ENCODE measurements around the gene PDYN. TPM values are rescaled to one million over a fixed set of nuclear protein-coding genes. Genes with fewer than 3 reads are reported as not detected.
A peak's percentile ranks its signal among the peaks of the same experiment; 100 is the strongest.
"Not testable (repeated sequence)": the region's sequence is repeated elsewhere in the genome, so short reads cannot be mapped to it uniquely, and the experiment has no call there.

The PDYN gene
- total RNA-seq: not detected
- long read RNA-seq: 0 reads

DNA sequence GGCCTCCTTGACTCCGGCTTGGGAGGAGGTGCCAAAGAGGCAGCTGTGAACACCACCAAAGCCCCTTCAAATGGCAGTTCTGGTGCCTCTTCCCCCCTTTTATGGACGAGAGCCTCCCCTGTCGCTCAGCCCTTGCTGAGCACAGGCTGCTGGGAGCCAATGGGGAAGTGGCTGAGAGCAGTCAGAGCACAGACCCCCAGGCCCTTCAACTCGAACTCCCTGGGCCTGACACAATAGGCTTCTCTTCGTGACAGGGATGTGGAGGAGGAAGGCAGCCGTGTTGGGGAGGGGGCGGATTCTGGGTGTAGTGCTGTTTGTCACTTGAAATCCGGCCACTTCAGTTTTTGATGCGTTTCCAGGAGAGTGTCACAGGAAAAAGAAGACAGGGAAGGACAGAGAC is at the start of gene PDYN:
TSS of gene PDYN (minus strand) at position 73 of the 400 bp plus-strand sequence. CDS start 10,974 bp downstream, outside the sequence.
- ATAC-seq (no peak), DNase-seq (no peak)
- intact Hi-C loops (cut with micrococcal nuclease): no loop called here

DNA sequence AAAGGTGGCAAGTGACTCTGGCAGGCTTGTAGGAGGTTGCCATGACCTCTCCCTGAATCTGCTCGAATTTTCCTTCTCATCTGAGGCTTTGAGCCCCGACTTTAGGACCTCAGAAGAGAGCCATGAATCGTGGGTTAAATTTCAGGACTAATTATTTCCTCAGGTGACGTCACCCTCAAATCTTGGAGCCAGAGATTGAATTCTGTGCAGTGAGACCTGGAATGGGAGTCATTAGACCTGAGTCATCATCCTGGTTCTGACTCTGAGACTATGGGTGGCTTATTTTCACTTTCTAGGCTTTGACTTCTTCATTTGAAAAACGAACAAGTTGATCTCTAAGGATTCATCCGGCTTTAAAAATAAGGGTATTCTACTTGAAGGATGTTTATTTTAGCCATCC is 48.5 kb upstream of the PDYN start:
- intact Hi-C loops (cut with micrococcal nuclease): no loop called here
- no peak for DNase-seq
- no peak for ATAC-seq

DNA sequence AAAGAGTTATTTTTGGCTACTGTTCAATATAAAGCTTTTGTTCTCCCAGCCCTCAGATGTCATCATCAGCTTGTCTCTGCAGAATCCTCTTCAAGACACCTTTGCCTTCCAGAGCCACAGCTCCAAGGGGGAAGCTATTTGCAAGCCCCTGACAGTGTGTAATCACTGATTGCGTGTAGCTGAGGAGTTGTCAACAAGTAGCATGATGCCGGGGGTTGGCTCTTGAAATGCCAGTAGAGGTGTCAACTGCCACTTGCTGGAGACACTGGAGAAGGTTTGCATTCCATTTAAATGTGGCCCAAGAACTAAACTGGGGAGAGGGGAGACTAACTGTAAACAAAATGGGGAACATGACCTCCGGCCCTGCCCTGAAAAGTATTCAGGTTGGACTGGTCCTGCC is 44.3 kb upstream of the PDYN start:
- DNase-seq: no peak
- intact Hi-C loops (cut with micrococcal nuclease): no loop called here
- no peak for ATAC-seq

DNA sequence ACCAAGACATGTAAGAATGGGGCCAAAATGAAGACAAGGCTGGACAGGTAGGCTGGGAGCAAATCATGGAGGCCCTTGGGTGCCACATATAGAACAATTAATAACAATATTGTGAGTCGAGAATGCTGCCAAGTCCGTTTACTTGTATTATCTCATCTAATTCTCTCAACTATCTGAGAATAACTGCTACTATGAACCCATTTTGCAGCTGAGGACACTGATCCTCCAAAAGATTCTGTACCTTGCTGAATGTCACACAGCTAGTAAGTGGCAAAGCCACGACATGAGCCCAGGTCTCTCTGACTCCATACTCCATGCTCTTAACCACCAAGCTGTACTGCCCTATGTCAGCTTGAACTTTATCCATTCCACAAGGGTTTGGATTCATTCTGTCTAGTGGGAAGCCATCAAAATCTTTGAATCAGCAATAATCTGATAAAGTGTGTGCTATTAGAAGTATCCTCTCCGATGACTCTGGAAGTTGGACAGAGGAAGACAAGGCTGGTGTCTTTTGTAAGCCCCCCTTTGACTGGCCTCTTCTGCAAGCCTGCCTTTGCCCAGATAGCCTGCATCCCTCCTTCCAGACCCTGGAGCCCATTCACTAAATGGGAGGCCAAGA is 43.5 kb upstream of the PDYN start:
- no peak for DNase-seq
- ATAC-seq: no peak
- intact Hi-C loops (cut with micrococcal nuclease): no loop called here

DNA sequence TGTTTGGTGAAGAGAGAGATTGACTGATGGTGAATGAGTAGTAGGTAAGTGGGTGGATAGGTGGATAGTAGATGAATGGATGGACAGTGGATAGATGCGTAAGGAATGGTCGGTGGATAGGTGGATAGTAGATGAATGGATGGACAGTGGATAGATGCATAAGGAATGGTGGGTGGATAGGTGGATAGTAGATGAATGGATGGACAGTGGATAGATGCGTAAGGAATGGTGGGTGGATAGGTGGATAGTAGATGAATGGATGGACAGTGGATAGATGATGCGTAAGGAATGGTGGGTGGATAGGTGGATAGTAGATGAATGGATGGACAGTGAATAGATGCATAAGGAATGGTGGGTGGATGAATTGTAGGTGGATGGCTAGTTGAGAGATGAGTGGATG is 42.5 kb upstream of the PDYN start:
- intact Hi-C loops (cut with micrococcal nuclease); ATAC-seq; DNase-seq: not testable (repeated sequence)

DNA sequence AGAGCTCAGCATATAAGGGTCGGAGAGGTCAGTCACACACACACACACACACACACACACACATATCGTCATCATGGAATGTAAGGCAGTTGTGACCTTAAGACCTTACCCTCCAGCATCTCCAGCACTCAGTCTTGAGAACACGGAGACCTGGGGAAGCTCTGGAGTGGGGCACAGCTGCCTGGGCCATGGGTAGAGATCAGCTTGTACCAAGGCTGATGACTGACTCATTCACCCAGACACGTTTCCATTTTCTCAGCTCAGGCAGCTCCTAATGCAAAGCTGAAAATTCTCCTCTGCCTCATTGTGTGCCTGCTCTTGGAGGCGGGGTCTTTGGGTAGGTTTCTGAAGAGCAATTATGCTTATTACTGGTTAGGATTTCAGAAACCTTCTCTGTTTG is 38.3 kb upstream of the PDYN start:
- intact Hi-C loops (cut with micrococcal nuclease): no loop called here
- DNase-seq (no peak), ATAC-seq (no peak)

DNA sequence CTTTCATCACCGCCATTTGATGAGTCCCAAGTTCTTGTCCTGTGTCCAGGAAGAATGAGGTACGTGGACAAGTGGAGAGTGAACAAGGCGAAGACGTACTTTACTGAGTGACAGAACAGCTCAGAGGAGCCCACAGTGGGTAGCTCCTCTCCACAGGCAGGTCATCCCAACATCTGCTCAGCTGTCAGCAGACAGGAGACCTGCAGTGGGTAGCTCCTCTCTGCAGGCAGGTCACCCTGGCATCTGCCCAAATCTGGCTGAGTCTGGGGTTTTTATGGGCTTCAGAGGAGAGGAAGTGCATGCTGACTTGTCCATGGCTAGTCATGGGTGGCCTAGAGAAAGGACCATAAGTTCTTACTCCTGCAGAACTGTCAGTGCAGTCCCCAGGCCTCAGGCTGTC is 32.7 kb upstream of the PDYN start:
- ATAC-seq (no peak), DNase-seq (no peak)
- intact Hi-C loops (cut with micrococcal nuclease): no loop called here

DNA sequence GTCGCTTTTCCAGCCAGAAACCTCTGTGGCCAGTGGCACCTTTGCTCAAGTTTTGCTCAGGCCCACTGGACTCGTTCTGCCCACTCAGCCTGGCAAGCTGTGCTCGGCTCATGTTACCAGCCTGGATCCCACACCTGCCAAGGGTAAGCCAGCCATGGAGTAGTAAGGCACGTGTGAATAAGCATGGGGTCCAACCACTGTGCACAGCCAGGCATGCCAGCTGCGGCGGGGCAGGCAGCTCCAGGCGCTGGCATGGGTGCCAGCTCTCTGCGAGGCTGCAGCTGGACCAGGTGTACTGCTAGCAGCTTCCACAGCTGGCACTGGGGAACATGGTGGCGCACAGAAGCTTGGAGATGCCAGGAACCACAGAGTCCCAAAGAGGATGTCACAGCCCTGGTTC is 32.1 kb upstream of the PDYN start:
- ATAC-seq: no peak
- intact Hi-C loops (cut with micrococcal nuclease): no loop called here
- no peak for DNase-seq

DNA sequence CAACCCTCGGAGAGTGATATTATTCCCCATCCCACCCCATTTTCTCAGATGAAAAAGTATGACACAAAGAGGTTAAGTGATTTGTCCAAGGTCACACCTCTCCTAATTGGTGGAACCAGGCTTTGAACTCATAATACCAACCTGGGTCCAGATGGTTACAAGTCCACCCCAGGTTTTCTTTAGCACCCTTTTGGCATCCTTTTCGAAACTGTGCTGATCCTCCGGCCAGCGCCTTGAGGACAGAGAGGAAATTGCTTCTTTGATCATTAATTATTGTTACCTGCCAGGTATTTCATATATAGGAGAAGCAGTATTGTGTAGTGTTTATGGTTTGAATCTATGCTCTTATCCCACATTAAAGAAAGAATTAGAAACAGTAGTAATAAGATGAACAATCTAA is 29.3 kb upstream of the PDYN start:
- DNase-seq: no peak
- ATAC-seq: no peak
- intact Hi-C loops (cut with micrococcal nuclease): no loop called here

DNA sequence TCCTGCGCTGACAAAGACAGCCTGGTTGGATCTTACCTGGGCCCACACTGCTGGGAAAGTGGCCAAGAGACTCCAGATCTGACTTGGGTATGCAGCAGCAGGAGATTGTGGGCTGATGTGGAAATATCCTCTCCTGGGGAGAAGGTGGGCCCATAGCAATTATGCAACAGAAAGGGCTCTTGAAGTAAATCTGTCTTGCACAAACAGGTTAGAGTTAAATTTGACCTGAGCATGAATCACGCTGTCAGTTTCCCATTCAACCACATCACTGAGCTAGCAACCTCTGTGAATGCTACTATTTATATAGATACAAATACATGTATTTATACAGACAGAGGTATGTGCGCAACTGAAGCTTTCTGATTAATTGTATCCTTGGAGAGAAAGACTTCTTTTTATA is 28.3 kb upstream of the PDYN start:
- intact Hi-C loops (cut with micrococcal nuclease): no loop called here
- ATAC-seq: no peak
- no peak for DNase-seq

GRCh38 chr20:2010533-2010932 is 16.7 kb upstream of the PDYN start:
- ATAC-seq: no peak
- intact Hi-C loops (cut with micrococcal nuclease): no loop called here
- DNase-seq: no peak

DNA sequence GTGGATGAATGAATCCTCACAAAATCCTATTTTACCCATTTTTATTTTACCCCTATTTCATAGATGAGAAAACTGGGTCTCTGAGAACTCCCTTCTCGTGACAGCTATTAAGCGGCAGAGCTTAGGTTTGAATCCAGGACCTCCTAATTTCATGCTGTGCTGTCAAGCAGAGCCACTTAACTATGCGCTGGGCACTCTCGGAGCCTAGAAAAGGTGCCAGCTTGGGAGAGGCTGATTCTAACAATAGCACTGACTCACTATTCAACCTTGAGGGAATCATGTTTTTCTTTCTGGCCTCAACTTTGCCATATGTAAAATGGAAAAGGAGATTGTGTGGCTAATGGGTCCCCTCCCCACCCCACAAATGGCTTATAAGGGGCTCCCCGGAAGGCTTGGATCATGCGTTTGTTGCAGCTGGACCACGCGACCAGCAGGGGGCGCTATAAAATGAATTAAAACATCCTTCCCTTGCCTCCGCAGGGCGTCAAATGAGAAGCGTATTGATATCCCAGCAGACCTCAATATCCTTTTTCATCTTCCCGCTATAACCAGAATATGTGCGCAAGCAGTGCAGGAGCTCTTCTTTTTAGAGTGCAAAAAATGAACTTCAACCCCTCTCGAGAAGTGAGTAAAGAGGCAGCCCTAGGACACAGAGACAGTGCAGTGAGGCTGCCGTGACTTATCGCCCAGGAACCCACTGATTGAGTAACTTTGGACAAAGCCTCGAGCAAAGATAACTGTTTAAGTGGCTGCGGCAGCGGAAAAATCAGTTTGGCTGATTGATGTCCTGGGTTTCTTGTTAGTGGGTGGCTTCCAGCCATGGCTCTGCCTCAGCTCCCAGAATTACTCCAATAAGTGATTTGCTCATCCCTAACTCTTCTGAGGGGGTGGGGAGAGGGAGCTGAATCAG is 12.8 kb upstream of the PDYN start:
- ATAC-seq (no peak), DNase-seq (no peak)
- intact Hi-C loops (cut with micrococcal nuclease): no loop called here

DNA sequence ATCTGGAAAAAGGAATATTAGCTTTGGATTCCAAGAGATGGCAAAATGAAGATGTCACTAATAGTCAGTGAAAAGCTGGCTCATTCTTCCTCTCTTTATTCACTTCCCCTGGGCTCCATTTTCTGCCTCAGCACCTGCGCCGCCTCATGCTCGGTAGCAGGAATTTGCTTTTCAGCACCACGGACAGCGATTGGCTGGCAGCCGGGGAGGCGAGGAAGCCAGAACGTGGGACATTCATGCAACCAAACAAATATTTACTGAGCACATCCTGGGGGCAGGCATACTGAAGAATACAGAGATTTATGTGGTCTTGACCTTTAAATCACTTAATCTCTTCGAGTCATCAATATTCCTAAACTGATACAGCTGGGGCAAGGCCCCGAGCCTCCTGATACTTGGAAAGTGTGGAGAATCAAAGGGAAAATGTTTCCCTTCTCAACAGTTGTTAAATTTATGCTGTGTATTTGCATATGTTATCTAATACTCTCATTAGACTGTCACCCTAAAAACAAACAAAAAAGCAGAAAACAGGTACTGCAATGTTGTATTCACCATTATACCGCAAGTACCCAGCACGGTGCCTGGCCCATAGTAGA is 12.1 kb upstream of the PDYN start:
- intact Hi-C loops (cut with micrococcal nuclease): no loop called here
- DNase-seq (peak; percentile 74), ATAC-seq (no peak)

GRCh38 chr20:2005359-2005758 is 11.5 kb upstream of the PDYN start:
- ATAC-seq (no peak), DNase-seq (no peak)
- intact Hi-C loops (cut with micrococcal nuclease): no loop called here

DNA sequence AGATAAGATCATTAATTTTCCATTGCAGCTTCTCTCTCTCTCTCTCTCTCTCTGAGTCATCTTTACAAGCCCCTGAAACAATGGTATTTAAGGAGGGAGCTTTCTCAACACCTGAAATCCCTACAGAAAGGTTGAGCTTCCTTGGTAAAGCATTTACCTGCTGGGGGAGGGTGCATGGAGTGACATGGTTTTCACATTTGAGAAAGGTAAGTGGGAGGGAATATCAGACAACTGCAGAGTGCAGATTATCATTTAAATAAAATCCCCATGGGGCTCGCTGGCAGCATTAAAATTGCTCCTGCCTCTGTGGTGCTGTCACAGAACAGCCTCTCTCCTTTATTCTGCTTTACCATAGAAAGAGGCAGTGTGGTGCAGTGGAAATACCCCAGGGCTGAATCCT is 10.3 kb upstream of the PDYN start:
- ATAC-seq (no peak), DNase-seq (no peak)
- intact Hi-C loops (cut with micrococcal nuclease): no loop called here

DNA sequence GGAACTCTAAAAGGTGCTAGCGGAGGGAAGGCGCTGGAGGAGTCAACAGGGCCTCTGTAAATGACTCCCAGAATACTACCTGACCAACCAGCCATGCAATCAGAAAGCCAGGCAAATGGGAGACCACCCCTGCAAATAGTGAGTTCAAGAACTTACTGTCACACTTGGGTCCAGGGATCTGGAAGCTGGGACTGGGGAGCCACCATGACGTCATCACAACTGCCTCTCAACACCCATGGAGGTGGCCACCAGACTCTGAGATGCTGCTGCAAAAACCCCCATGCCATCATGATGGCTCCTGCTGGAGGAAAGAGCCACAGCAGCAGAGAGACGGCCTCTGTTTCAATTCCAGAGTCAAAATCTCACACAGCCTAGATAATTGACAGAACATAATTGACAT is 8.5 kb upstream of the PDYN start:
- intact Hi-C loops (cut with micrococcal nuclease): no loop called here
- ATAC-seq: no peak
- DNase-seq: no peak

DNA sequence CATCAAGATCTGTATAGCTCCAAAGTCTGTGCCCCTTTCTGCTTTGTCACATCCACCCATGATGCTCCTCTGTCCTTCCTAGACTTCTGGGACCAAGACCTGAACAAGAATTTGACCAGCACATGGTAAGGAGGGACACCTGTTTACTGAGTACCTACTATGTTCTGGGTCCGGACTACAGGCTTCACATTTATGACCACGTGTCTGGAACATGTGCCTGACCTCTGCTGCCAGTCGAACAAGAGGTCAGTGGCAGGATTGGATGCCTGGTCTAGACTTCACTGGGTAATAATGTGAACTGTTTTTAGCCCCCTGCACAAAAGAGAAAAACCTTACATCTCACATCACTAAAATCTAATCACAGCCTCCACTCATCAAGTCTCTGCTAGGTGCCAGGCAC is 7.3 kb upstream of the PDYN start:
- intact Hi-C loops (cut with micrococcal nuclease): no loop called here
- no peak for DNase-seq
- no peak for ATAC-seq

DNA sequence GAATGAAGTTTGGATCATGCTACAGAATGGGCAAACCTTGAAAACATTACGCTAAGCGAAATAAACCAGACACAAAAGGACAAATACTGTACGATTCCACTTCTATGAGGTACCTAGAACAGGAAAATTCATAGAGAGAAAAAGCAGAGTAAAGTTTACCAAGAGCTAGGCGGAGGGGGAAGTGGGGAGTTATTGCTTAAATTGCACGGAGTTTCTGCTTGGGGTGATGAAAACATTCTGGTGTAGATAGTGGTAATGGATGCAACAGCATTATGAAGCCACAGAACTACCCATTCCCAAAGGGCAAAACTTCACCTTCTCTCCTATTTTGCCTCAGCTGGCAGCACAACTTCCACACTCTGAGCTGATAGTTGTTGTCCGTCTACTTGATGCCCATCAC is 6.4 kb upstream of the PDYN start:
- DNase-seq (no peak), ATAC-seq (no peak)
- intact Hi-C loops (cut with micrococcal nuclease): no loop called here

DNA sequence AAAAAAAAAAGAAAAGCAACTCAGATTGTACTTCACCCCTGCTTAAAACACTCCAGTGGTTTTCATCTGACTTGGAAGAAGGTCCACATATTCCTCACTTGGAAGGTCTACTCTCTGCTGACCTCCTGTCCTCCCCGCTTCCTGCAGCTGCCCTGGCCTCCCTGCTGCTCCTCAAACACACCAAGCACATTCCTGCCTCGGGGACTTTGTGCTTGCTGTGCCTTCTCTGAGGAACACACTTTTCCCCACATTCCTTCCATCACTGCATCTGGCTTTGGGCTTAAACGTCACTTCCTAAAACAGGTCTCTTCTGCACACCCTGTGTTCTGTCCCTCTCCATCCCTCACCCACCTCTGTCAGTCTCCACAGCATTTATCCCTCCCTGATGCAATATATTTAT is 4.9 kb upstream of the PDYN start:
- intact Hi-C loops (cut with micrococcal nuclease): no loop called here
- DNase-seq (no peak), ATAC-seq (no peak)

- DNase-seq (no peak), ATAC-seq (no peak)
- intact Hi-C loops (cut with micrococcal nuclease): no loop called here
These were observed 4.3 kb upstream of the PDYN start for GRCh38 chr20:1998193-1998520.
